MG63 (cell line): ENCODE measurements around the gene RABIF. TPM values are rescaled to one million over a fixed set of nuclear protein-coding genes. Genes with fewer than 3 reads are reported as not detected.
"Not testable (repeated sequence)": the region's sequence is repeated elsewhere in the genome, so short reads cannot be mapped to it uniquely, and the experiment has no call there.

Source experiments
- DNase-seq: peaks from one replicate; pipeline ENCODE4 v3.0.0-alpha.2; 2020
- H3K27me3 ChIP-seq: fragments of 250-450 bp; sonication (Bioruptor Pico); 2 replicates; pipeline ENCODE4 v1.5.1; 2020; ENCODE audit warnings: mild to moderate bottlenecking, moderate library complexity
- H3K36me3 ChIP-seq: fragments of 250-450 bp; sonication (Bioruptor Pico); 2 replicates; pipeline ENCODE4 v1.5.1; 2020; ENCODE audit warnings: mild to moderate bottlenecking, moderate library complexity
- H3K4me3 ChIP-seq: fragments of 250-450 bp; sonication (Bioruptor Pico); 2 replicates; pipeline ENCODE4 v1.5.1; 2020; ENCODE audit warnings: mild to moderate bottlenecking, moderate library complexity
- H3K9me3 ChIP-seq: fragments of 250-450 bp; sonication (Bioruptor Pico); 2 replicates; pipeline ENCODE4 v1.5.1; 2020; ENCODE audit warnings: mild to moderate bottlenecking, moderate library complexity
- total RNA-seq: library from RNA; depleted of rRNA; stranded (reverse); fragments of >200 nt; shearing (Covaris generic); gene quantifications from 2 replicates; pipeline ENCODE4 v1.2.3, GENCODE V29; 2014; ENCODE audit warnings: low replicate concordance; rRNA removed

RABIF gene
- total RNA-seq: 7.0 and 13.1 TPM in 2 replicates

- Histone ChIP-seq H3K27me3 (no peaks in the 10 kb centered on the region), H3K9me3 (no peaks in the 10 kb centered on the region), H3K4me3 (peak within 1 kb of the TSS; percentile 81), H3K36me3 (peaks cover 19% of the 10 kb centered on the region)
- DNase-seq: peak; percentile 97
Measured at GRCh38 chr1:202888531-202889360, at the start of gene RABIF. Gene RABIF, minus strand, starts transcription at chr1:202889149. Its CDS starts 51 bp downstream, at chr1:202889098.

GRCh38 chr1:202938287-202938925, 49.5 kb upstream of the RABIF start:
- H3K27me3 ChIP-seq: no peaks in the 10 kb centered on the region; the same call in 1 of the 2 replicates
- H3K4me3 ChIP-seq: no peak overlapping the region
- H3K9me3 ChIP-seq: no peaks in the 10 kb centered on the region
- no peak for DNase-seq
- peaks cover 30% of the 10 kb centered on the region for H3K36me3 ChIP-seq

GRCh38 chr1:202936409-202936808, 47.5 kb upstream of the RABIF start:
- not testable (repeated sequence) for H3K9me3 ChIP-seq, H3K27me3 ChIP-seq, H3K4me3 ChIP-seq, DNase-seq
- peaks cover 11% of the 10 kb centered on the region for H3K36me3 ChIP-seq

- H3K9me3 ChIP-seq: peaks cover 3% of the 10 kb centered on the region; the same call in 1 of the 2 replicates
- no peaks in the 10 kb centered on the region; the same call in 1 of the 2 replicates for H3K27me3 ChIP-seq
- peaks cover 6% of the 10 kb centered on the region for H3K36me3 ChIP-seq
- no peak overlapping the region for H3K4me3 ChIP-seq
- DNase-seq: no peak
Measured at GRCh38 chr1:202935844-202936243, 46.9 kb upstream of the RABIF start.

GRCh38 chr1:202934755-202935154, 45.8 kb upstream of the RABIF start:
- Histone ChIP-seq H3K36me3 (no peaks in the 10 kb centered on the region), H3K4me3 (no peak overlapping the region), H3K27me3 (no peaks in the 10 kb centered on the region; the same call in 1 of the 2 replicates), H3K9me3 (peaks cover 3% of the 10 kb centered on the region; the same call in 1 of the 2 replicates)
- no peak for DNase-seq

GRCh38 chr1:202932476-202932875, 43.5 kb upstream of the RABIF start:
- Histone ChIP-seq H3K9me3 (peaks cover 3% of the 10 kb centered on the region; the same call in 1 of the 2 replicates), H3K4me3 (no peak overlapping the region), H3K27me3 (no peaks in the 10 kb centered on the region; the same call in 1 of the 2 replicates), H3K36me3 (no peaks in the 10 kb centered on the region)
- no peak for DNase-seq

- H3K36me3 ChIP-seq: peaks cover 17% of the 10 kb centered on the region
- peak; percentile 97 for DNase-seq
Measured at GRCh38 chr1:202926581-202927491, 37.9 kb upstream of the RABIF start, which contains the start of gene KLHL12. Gene KLHL12, minus strand, starts transcription at chr1:202927234. Its CDS starts 2,072 bp downstream, at chr1:202925162.

GRCh38 chr1:202923533-202923932, 34.6 kb upstream of the RABIF start:
- DNase-seq: no peak
- H3K4me3 ChIP-seq: no peak overlapping the region
- H3K36me3 ChIP-seq: peaks cover 23% of the 10 kb centered on the region
- no peaks in the 10 kb centered on the region for H3K27me3 ChIP-seq
- H3K9me3 ChIP-seq: no peaks in the 10 kb centered on the region

More at GRCh38 chr1:202926581-202927491, 37.9 kb upstream of the RABIF start, which contains the start of gene KLHL12:
- peak within 1 kb of the TSS; percentile 89 for H3K4me3 ChIP-seq
- H3K27me3 ChIP-seq: no peaks in the 10 kb centered on the region
- H3K9me3 ChIP-seq: no peaks in the 10 kb centered on the region

GRCh38 chr1:202919615-202920014, 30.7 kb upstream of the RABIF start:
- Histone ChIP-seq H3K36me3 (peaks cover 38% of the 10 kb centered on the region), H3K27me3 (no peaks in the 10 kb centered on the region), H3K9me3 (no peaks in the 10 kb centered on the region), H3K4me3 (no peak overlapping the region)
- no peak for DNase-seq

- DNase-seq: no peak
- H3K4me3 ChIP-seq: no peak overlapping the region
- no peaks in the 10 kb centered on the region for H3K27me3 ChIP-seq
- no peaks in the 10 kb centered on the region for H3K9me3 ChIP-seq
- peaks cover 40% of the 10 kb centered on the region for H3K36me3 ChIP-seq
Measured at GRCh38 chr1:202915146-202915545, 26.2 kb upstream of the RABIF start.

- peaks cover 38% of the 10 kb centered on the region for H3K36me3 ChIP-seq
- not testable (repeated sequence) for H3K9me3 ChIP-seq, DNase-seq, H3K4me3 ChIP-seq, H3K27me3 ChIP-seq
Measured at GRCh38 chr1:202912476-202912875, 23.5 kb upstream of the RABIF start.

GRCh38 chr1:202909494-202909893, 20.5 kb upstream of the RABIF start:
- H3K9me3 ChIP-seq: no peaks in the 10 kb centered on the region
- peaks cover 39% of the 10 kb centered on the region for H3K36me3 ChIP-seq
- no peaks in the 10 kb centered on the region for H3K27me3 ChIP-seq
- no peak overlapping the region for H3K4me3 ChIP-seq
- no peak for DNase-seq

GRCh38 chr1:202908998-202909397, 20.0 kb upstream of the RABIF start:
- no peak for DNase-seq
- Histone ChIP-seq H3K36me3 (peaks cover 44% of the 10 kb centered on the region), H3K27me3 (no peaks in the 10 kb centered on the region), H3K4me3 (no peak overlapping the region), H3K9me3 (no peaks in the 10 kb centered on the region)

- no peak overlapping the region for H3K4me3 ChIP-seq
- H3K9me3 ChIP-seq: no peaks in the 10 kb centered on the region
- DNase-seq: no peak
- H3K27me3 ChIP-seq: no peaks in the 10 kb centered on the region
- H3K36me3 ChIP-seq: peaks cover 45% of the 10 kb centered on the region
Measured at GRCh38 chr1:202905331-202905730, 16.4 kb upstream of the RABIF start.

- DNase-seq, H3K4me3 ChIP-seq, H3K9me3 ChIP-seq, H3K27me3 ChIP-seq: not testable (repeated sequence)
- peaks cover 41% of the 10 kb centered on the region for H3K36me3 ChIP-seq
Measured at GRCh38 chr1:202903808-202904207, 14.9 kb upstream of the RABIF start.

GRCh38 chr1:202901555-202901954, 12.6 kb upstream of the RABIF start:
- no peaks in the 10 kb centered on the region for H3K27me3 ChIP-seq
- H3K4me3 ChIP-seq: no peak overlapping the region
- H3K36me3 ChIP-seq: peaks cover 27% of the 10 kb centered on the region
- no peaks in the 10 kb centered on the region for H3K9me3 ChIP-seq
- no peak for DNase-seq
